NCI-H510A (cell line): ENCODE results near the gene GYG1.

Experiments used
- DNase-seq: peaks from one replicate; lab custom pipeline; 2025; lab: John Stamatoyannopoulos, UW

GYG1 gene

DNA sequence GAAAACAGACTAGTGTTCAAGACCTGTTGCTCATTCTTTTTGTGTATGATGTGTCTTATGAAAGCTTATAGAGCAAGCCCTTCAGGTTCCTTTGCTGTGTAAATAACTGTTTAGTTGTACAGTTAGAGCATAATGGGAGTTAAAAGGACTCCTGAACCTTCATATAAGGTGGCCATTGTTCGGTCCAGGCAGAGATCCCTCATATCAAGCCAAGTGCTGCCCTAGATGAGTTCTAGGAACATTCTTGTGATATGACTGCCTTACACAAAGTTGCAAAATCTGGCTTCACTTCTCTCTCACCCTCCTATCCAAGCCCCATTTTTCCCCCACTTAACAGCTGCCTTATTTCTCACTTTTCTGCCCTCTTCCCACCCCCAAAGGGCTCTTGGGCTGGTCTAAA lies 26.9 kb downstream of the GYG1 start:
- DNase-seq: no peak

DNA sequence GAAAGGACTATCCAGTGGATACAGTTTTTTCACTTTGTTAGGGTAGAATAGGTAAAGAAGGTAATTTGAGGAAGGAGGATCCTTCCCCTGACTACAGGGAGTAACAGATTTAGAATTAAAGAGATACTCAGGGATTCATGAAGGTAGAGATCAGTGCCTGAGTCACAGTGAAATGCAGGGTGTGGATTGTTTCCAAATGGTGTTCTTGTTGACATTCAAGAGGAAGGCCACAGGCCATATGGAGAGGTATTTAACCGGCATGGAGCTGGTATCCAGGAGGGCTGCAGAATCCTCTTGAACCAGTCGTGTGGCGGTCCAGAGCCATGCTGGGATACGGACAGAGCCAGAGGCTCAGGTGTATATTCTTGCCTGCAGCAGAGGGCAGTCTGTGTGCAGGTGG lies 28.2 kb downstream of the GYG1 start:
- no peak for DNase-seq

DNA sequence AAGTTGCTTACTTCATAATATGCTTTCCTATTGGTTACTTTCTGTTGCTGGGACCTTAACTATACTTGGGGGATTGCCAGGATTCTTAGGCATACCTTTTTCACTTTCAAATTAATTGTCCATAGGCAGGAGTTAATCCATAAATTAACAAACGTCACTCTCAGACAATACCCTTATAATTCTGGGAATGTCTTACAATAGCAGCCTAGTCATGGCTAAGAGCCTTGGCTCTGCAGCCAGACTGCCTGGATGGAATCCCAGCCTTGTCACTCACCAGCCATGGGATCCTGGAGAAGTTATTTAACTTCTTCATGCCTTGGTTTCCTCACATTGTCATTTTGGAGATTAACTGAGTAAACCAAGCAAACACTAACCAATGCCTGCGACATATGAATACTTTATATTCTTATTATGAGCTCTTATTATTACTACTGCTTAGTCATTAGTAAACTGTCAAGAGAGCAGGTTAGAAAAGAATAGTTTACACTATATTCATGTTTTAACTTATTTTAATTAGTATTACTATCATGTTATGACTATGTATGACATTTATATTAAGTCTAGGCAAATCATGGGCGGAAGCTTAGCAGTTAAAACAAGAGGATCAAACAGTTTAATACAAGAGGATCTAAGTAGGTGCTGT lies 29.0 kb downstream of the GYG1 start:
- no peak for DNase-seq

DNA sequence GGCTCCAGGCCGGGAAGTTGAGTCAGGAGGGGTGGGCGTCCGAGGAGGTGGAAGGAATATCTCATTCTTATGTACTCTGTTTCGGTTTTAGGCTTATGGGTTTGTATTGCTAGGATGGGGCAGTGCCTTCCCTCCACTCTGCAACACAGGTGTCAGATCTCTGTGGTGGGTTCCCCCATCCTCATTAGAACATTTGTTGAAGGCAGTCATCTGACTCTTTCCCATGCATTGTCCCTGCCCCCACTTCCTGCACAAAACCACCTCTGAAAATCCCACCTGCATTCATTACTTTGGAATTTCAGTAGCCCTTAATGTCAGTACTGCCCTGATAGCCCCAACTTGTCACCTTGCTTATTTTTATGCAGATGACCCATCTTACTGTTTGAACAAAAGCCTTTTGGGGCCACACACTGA lies 29.5 kb downstream of the GYG1 start:
- DNase-seq: no peak

DNA sequence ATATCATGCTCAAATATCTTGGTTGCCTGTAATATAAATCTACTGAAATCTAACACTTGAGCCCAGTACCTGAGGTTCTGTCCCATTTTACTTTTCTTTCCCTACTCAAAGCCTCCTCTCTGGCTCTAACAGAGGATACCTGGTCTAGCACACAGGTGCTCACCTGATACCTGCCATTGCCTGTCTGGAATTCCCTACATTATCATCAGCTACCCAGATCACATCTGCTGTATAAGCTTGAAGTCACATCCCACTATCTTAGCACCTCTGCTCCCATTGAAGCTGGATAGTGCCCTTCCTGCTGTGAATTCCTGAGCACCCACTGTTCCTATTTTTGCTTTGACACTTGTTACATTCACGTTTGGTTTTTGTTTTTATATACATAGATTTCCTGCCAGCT lies 30.5 kb downstream of the GYG1 start:
- no peak for DNase-seq

DNA sequence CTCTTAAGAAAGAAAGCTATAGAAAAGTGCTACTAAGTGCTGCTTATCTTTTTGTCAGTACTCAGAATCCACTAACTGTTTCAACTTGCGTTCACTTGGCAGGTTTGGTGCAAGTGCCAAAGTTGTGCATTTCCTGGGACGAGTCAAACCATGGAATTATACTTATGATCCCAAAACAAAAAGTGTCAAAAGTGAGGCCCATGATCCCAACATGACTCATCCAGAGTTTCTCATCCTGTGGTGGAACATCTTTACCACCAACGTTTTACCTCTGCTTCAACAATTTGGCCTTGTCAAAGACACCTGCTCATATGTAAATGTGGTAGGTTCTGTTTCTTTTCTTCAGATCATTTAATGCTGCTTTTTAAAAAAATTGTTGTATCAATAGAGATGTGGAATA lies 32.6 kb downstream of the GYG1 start:
- DNase-seq: no peak

DNA sequence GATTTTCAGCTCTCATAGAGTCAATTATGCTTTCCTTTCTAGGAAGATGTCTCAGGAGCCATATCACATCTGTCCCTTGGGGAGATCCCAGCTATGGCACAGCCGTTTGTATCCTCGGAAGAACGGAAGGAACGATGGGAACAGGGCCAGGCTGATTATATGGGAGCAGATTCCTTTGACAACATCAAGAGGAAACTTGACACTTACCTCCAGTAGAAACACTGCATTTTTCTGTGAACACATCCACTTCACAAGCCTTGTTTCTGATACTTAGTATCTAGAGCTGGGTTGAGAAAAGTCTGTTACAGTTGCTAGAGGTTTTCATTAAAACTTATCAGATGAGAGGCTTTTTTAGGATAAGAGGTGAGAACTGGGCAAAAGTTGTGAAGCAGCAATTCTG lies 35.4 kb downstream of the GYG1 start:
- DNase-seq: no peak

DNA sequence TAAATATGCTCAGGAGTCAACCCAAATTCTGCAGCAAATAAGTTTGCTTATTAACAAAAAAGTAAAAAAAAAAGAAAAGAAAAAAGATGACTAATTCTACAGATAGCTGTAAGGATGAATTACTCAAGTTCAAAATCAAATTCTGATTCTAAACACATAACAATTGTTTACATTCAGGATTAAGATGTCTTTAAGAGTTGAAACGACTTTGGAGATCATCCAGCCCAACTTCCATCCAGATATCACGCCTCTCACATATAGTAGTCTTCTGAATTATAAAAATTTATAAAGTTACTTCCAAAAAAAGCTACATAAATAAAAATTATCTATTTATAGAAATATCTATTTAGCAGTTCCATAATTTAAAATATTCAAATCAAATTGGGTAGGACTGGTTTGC lies 39.8 kb downstream of the GYG1 start:
- no peak for DNase-seq

DNA sequence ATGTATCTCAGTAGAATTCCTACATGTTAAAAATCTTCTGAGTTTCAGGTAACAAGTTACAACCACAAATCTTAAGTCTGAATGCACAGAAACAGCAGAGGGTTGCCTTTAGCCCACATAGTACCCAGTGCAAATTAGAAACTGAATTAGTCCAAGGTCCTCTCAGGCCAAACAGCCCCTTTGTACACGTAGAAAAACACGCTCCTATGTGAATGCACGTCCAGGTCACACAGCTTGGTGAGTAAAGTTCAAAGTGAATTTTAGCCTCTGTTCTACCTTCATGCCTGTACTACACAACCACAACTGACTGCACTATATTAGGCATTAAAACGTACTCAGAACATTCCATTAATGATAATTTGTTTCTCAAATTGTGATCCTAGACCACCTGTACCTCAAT lies 46.3 kb downstream of the GYG1 start:
- no peak for DNase-seq

DNA sequence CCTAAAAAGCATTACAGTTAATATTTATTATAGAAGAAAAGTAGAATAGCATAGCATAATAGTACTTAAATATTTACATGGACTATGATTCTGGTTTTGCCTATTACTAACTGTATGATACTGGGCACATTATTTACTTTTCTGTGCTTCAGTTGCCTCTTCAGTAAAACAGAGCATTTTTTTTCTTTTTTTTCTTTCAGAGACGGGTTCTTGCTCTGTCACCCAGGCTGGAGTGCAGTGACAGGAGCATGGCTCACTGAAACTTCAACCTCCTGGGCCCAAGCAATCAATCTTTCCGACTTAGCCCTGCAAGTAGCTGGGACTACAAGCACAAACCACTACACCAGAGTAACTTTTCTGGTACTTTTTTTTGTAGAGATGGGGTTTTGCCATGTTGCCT lies 47.0 kb downstream of the GYG1 start:
- DNase-seq: no peak

DNA sequence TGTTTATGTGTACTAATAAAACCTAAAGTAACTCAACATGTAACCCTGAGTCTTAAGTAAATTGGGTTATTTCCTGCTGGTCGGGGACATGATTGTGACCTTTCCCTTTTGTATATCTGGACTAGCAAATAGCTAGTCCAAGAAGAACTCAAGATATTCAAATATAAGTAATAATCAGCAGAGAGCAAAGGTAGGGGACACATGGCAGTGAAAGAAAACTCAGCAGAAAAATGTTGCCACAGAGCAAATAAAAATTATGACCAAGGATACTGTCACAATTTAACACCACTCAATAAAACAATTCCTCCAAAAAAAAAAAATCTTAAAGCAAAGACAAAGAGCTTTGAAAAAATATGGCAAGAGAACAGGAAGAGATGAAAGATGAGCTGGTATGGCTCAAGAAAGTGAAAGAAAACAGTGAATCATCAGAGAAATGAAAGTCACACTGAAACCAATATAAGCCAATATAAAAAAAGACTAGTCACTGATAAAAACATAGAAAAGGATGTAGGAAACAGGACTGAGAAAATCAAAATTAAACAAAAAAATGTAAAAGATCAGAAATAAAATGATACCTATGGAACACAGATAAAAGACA lies 51.5 kb downstream of the GYG1 start:
- DNase-seq: no peak

DNA sequence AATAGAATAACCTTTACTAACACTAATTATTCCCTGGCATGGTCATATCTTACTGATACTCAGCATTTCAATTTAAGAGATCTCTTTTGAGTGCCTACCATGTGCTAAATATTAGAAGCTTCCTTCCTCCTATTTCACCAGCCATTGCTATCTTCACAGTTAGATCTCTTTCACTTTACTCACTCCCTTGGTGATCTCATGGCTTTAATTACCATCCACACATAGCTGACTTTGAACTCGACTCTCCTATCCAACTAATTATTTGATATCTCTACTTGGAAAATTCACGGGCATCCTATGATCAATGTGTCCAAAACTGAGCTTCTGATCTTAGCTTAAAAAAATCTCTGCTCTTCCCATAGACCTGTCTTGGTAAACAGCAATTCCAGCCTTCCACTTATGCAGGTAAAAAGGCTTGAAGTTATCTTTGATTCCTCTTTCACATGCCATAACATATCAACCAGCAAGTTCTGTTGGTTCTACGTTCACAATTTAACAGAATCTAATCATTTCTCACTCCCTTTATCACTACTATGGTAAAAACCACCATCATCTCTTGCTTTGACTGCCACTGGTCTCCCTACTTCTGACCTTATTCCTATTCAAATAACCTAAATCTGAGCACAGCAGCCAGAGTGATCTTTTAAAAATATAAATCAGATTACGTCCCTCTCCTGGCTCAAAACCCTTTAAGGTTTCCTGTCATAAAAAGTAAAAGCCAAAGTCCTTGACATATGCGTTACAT lies 53.2 kb downstream of the GYG1 start:
- no peak for DNase-seq

DNA sequence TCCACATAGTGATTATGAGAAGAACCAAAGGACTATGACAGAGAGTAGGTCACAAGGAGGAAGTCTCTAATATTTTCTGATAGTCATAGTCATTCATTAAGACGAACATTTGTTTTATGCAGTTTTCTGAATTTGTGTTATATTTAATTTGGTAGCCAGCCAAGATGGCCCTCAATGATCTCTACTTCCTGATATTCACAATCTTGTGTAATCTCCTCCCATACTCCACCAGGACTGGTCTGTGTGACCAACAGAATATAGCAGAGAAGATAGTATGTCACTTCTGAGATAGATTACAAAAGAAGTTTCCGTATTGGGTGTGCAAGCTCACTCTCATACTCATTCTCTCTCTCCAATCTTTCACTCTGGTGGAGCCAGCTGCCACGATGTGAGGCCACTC lies 64.2 kb downstream of the GYG1 start:
- DNase-seq: no peak

DNA sequence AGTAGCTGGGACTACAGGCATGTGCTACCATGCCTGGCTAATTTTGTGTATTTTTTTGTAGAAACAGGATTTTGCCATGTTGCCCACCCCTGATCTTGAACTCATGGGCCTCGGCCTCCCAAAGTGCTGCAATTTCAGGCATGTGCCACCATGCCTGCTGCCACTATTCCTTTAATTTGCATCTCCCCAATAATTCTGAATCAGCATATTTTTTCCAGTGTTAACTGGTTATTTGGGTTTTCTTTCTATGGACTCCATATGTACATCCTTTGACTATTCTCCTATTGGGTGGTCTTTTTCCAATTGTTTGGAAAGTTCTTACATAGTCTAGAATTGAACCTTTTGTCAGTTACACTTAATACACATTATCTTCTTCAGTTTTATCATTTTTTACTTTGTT lies 66.9 kb downstream of the GYG1 start:
- DNase-seq: no peak

DNA sequence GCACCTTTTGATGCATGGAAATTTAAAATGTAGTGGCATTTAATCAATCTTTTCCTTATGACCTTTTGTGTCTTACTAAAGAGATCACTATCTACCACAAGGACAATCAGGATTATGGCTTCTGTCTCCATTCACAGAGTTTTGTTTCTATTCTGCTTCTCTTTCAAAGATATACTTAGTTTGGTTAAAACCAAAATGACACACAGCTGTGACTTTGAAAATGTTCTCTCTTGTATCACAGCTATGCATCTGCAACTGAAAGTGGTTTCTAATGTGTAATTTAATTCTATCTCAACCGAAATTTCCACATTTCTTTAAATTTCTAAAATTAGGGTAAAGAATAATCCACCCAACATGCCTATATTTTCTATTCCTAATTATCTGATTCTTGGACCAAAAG lies 67.3 kb downstream of the GYG1 start:
- no peak for DNase-seq

DNA sequence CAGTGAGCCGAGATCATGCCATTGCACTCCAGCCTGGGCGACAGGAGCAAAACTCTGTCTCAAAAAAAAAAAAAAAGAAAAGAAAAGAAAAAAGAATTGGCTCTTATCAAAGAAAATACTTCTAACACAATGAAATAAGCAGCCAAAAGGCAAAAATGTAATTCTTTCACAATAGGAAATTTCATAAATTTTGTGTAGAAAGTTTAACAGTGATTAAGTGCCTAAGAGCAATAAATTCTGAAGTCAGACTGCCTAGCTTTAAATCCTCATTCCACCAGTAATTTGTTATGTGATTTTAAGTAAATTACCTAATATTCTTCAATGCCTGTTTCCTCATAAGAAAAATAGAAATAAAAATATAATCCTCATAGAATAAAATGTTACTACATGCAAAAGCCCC lies 70.4 kb downstream of the GYG1 start:
- no peak for DNase-seq

DNA sequence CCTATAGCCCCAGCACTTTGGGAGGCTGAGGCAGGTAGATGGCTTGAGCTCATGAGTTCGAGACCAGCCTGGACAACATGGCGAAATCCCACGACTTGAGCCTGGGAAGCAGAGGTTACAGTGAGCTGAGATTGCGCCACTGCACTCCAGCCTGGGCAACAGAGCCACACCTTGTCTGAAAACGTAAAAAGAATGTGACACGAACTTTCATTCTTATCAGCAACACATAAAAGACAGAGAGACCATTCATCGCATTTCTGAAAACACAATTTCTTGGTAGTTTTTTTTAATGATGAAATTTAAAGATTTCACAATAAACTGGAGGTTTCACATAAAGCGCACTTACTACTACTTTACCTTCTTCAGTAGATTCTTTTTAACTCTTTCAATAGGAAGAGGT lies 76.5 kb downstream of the GYG1 start:
- no peak for DNase-seq
